Suppressor macrophage treated with lipopolysaccharide for 1 hour (primary cell): Measurements from ENCODE around the gene TRIO.

Experiments used
- DNase-seq, 3 donors: peaks; one replicate each; pipeline ENCODE4 v3.0.0-alpha.2; 2020 to 2022

Gene TRIO

GRCh38 chr5:14420101-14420811, 277.1 kb downstream of the TRIO start:
- peak; percentile 21 to 64 (median 43) for DNase-seq

DNA sequence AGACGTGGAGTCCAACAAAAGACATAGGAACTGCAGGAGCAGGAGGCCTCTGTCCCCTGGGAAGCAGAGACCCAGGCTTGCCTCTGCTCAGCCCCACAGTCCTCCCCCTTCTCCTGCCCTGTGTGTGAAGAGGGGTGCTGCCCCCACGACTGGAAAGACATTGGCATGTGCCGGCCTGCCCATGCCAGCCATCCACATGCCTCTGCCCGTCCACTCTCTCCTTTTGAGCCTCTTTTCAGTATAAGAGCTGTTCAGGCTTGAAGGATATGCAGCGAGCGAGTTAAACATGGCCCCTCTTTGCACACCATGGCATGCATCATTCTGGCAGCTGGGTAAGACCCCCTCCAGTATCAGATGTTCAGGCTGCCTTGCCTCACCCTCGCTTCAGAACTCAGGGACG, 278.7 kb downstream of the TRIO start:
- DNase-seq: no peak

- no peak for DNase-seq
Observed at GRCh38 chr5:14424011-14424685, 281.0 kb downstream of the TRIO start.

DNA sequence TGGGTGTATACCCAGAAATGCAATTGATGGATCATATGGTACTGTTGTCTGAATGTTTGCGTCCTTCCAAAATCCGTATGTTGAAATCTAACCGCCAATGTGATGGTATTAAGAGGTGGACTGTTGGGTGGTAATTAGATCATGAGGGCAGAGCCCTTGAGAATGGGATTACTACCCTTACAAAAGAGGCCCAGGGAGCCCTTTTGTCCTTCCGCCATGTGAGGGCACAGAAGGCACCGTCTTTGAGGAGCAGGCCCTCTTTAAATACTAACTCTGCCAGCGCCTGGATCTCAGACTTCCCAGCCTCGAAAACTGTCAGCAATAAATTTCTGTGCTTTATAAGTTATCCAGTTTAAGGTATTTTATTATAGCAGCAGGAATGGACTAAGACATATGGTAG, 282.4 kb downstream of the TRIO start:
- DNase-seq: no peak

- no peak for DNase-seq
Observed at GRCh38 chr5:14426521-14426920, 283.4 kb downstream of the TRIO start.

DNA sequence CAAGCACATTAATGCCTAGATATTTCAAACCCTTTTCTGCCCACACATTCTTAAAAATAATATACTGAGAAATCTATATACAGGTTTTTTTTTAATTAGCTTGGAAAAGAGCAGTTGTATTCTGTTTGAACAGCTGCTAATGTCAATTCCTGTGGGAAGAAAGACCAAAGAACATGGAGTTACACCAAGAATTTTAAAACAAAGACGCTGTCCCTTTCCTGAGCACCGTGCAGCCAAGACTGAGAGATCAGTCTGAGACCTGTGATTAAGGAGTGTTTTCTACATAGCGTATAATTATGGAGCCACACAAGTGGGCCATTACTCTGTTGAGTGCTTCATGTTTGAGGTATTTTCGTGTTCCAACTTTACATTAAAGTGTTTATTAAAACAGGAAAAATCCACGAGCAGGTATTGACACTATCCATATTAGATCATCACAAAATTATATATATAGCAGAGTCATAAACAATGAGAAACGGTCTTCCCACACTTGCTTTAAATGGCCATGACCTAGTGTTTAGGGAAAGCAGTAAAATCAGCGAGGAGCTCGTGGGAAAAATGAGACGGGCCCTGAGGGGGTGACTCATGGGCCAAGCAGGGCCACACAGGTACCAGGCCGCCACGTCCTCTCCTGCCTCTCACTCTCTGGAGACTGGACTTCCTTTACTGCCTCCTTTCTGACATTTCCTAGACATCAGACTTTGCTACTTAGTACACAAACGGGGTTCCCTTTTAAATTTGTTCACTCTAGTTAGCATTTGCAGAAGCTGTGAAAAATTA, 285.4 kb downstream of the TRIO start:
- no peak for DNase-seq

GRCh38 chr5:14429101-14430050, 286.2 kb downstream of the TRIO start:
- DNase-seq: no peak

- no peak for DNase-seq
Observed at GRCh38 chr5:14431534-14431933, 288.4 kb downstream of the TRIO start.

GRCh38 chr5:14432931-14433589, 289.9 kb downstream of the TRIO start:
- no peak for DNase-seq

DNA sequence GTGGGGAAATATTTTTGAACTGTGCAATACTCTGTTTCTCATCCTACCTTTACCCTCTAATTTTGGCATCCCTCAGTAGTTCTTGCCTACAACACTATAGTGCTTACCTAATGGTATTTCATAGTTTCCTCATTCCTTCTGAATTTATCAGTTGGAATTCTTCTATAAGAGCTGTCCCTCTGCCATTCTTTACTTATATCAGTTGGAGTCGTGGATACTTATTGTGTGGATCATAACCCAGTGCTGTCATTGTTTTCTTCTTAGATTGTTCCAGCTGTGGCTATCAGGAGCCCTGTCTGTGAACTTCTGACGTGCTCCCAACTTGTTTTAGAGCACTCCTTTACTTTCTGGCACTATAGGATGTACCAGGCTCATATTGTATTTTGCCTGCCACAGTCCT, 292.3 kb downstream of the TRIO start:
- no peak for DNase-seq

DNA sequence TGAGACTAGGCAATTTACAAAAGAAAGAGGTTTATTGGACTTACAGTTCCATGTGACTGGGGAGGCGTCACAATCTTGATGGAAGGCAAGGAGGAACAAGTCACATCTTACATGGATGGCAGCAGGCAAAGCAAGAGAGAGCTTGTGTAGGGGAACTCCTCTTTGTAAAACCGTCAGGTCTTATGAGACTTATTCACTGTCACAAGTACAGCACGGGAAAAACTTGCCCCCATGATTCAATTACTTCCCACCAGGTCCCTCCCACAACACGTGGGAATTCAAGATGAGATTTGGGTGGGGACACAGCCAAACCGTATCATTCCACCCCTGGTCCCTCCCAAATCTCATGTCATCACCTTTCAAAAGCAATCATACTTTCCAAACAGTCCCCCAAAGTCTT, 293.0 kb downstream of the TRIO start:
- DNase-seq: peak; percentile 20 to 30 (median 29)

- no peak for DNase-seq
Observed at GRCh38 chr5:14436801-14437542, 293.8 kb downstream of the TRIO start.

DNA sequence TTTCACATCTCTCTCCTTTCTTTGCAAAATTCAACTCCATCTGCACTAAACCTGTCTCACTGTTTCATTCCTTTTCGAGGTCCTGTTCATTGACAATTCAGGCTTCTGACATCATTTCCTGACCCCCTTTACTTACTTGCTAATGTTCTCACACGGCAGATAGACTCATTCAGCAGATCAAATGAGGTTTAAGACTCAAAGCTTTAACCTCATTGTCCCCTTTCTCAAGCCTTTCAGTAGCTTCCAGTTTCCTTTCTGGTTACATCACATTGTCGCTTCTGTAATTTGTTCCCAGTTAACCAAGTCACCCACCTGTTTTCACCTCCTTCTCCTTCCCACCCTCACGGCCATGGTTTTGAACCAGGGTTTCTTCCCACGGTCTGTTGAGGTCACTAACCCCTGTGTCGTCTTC, 295.1 kb downstream of the TRIO start:
- peak; percentile 66 to 78 (median 75) for DNase-seq

- no peak for DNase-seq
Observed at GRCh38 chr5:14439087-14439871, 296.1 kb downstream of the TRIO start.

- no peak for DNase-seq
Observed at GRCh38 chr5:14440223-14440581, 297.1 kb downstream of the TRIO start.

DNA sequence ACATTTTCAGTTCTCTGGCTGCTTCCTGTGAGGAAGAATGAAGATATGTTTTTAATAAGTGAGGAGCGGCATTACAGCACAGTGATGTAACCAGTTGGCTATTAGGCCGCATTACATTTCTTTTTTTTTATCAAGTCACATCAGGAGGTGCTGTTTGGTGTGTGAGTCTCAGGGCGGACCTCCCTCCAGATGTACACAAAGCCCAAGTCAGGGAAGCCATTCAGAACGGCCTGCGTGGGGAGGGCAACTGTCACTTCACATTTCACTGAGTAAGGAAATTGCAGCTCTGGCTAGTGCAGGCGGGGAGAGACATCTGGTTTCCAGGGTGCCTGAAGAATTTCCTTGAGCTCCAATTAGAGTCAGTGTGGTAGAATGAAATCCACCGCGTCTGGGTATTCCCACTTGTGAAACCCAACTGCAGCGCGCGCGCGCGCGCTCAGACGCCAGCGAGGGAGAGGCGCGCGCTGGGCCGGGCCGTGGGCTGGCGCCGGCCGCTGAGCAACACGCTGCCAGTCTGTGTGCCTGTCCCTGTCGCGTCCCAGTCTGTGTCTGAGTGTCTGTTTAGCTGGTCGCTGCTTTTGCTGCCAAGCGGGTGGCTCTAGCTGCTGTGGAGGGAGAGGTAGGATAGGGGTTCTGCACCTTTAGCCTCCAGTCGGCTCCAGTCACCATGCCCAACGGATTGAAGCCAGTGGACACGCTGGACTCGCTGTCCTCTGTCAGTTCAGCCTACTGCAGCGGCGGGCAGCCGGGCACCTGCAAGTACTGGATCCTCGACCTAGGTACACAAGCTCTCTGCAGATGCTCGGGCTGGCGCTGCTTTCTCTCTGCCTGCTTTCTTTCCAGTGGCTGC, 297.7 kb downstream of the TRIO start:
- no peak for DNase-seq

GRCh38 chr5:14441641-14442040, 298.5 kb downstream of the TRIO start:
- no peak for DNase-seq

- DNase-seq: no peak
Observed at GRCh38 chr5:14442536-14442935, 299.4 kb downstream of the TRIO start.

GRCh38 chr5:14443671-14444093, 300.5 kb downstream of the TRIO start:
- DNase-seq: no peak

GRCh38 chr5:14444161-14444560, 301.0 kb downstream of the TRIO start:
- DNase-seq: no peak
